Testis (tissue), 3 donors: Measurements from ENCODE around the gene TRIM32. TPM values are rescaled to one million over a fixed set of nuclear protein-coding genes. Genes with fewer than 3 reads are reported as not detected.

Source experiments
- DNase-seq: peaks from one replicate; pipeline ENCODE4 v3.0.0-alpha.2; 2019
- H3K27ac ChIP-seq, 2 donors: fragments of 200-600 bp; sonication (generic); one replicate each; pipeline ENCODE4 v1.5.1; 2019
- H3K27me3 ChIP-seq: fragments of 200-600 bp; sonication (generic); one replicate; pipeline ENCODE4 v1.5.1; 2019
- H3K36me3 ChIP-seq: fragments of 200-600 bp; sonication (generic); one replicate; pipeline ENCODE4 v1.5.1; 2017; ENCODE audit warnings: low read depth; ENCODE audit errors: missing control alignments
- H3K4me1 ChIP-seq: fragments of 200-600 bp; sonication (generic); one replicate; pipeline ENCODE4 v1.5.1; 2019
- H3K4me3 ChIP-seq, 2 donors: fragments of 200-600 bp; sonication (generic); one replicate each; pipeline ENCODE4 v1.5.1; 2017 to 2019
- H3K9me3 ChIP-seq: fragments of 200-600 bp; sonication (generic); one replicate; pipeline ENCODE4 v1.5.1; 2017
- POLR2A ChIP-seq: fragments of 450-650 bp; IDR thresholded peaks from one replicate; pipeline ENCODE4 v1.6.1; 2017; ENCODE audit warnings: antibody characterized with exemption, mild to moderate bottlenecking, moderate library complexity
- WGBS, 2 donors: methylation state at CpG; one replicate each; pipeline ENCODE4 v1.1.5; 2018; 5-methylcytosine and 5-hydroxymethylcytosine counted together
- intact Hi-C: fragments of 100-400 bp; cut with DNase I; formaldehyde crosslinking; loops from one replicate; pipeline ENCODE4 v1.15.1; 2023; ENCODE audit warnings: low total_unique reads
- polyA plus RNA-seq: library from polyadenylated mRNA; stranded (reverse); fragments of 350-450 nt; fragmentation: Illumina TruSeq; extraction: RNeasy Lipid Tissue Mini Kit (QIAGEN cat#74804); gene quantifications from one replicate; pipeline ENCODE4 v1.2.3, GENCODE V29; 2014; ENCODE audit warnings: low read depth, low replicate concordance; ENCODE audit not compliant: insufficient read depth
- total RNA-seq, 2 donors: library from RNA; depleted of rRNA; stranded (reverse); fragments of >200 nt; gene quantifications; one replicate each; pipeline ENCODE4 v1.2.3, GENCODE V29; 2016
- TF ChIP-seq, protein P1 (sequence below), 3 experiments: fragments of 450-650 bp in 2 of 3; fragments of 200-600 bp in 1 of 3; sonication (generic) in 1 of 3; IDR thresholded peaks; one replicate each; pipeline ENCODE4 v1.5.1; 2016 to 2019; ENCODE audit warnings: antibody characterized with exemption in 3 of 3, mild to moderate bottlenecking in 2 of 3, moderate library complexity in 1 of 3

Gene TRIM32
- total and polyA plus RNA-seq, 3 donors from 2014 or later, result 12.5 to 15.2 (median 12.6) TPM

DNA sequence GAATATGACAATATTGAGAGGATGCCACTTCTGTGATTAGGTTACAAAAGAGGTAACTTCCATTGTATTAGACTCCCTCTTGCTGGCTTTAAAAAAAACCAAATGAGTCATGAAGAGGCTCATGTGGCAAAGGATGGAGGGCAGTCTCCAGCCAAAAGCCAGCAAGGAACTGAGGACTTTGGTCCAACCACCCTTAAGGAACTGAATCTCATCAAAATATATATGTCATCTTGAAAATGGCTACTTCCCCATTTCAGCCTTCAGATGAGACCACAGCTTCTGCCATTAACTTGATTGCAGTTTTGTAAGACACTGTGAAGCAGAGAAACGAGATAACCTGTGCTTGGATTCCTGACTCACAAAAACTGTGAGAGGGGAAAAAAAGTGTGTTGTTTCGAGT, 15.5 kb upstream of the TRIM32 start:
- Histone ChIP-seq H3K27ac (no peak overlapping the region), H3K9me3 (no peaks in the 10 kb centered on the region), H3K36me3 (no peaks in the 10 kb centered on the region), H3K4me3 (no peak overlapping the region), H3K27me3 (no peaks in the 10 kb centered on the region), H3K4me1 (no peaks in the 10 kb centered on the region)
- intact Hi-C loops, result no loop called here
- 91% methylated on average over 2 of the region's 2 CpGs for WGBS, 2 donors
- TF ChIP-seq, protein P1, sequence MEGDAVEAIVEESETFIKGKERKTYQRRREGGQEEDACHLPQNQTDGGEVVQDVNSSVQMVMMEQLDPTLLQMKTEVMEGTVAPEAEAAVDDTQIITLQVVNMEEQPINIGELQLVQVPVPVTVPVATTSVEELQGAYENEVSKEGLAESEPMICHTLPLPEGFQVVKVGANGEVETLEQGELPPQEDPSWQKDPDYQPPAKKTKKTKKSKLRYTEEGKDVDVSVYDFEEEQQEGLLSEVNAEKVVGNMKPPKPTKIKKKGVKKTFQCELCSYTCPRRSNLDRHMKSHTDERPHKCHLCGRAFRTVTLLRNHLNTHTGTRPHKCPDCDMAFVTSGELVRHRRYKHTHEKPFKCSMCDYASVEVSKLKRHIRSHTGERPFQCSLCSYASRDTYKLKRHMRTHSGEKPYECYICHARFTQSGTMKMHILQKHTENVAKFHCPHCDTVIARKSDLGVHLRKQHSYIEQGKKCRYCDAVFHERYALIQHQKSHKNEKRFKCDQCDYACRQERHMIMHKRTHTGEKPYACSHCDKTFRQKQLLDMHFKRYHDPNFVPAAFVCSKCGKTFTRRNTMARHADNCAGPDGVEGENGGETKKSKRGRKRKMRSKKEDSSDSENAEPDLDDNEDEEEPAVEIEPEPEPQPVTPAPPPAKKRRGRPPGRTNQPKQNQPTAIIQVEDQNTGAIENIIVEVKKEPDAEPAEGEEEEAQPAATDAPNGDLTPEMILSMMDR (IDR thresholded peaks at IDR 0.05), result no peak
- no peak for TF ChIP-seq POLR2A
- no peak for DNase-seq

- no peak for DNase-seq
- Histone ChIP-seq H3K27me3 (no peaks in the 10 kb centered on the region), H3K27ac (no peak overlapping the region), H3K36me3 (no peaks in the 10 kb centered on the region), H3K4me3 (no peak overlapping the region), H3K9me3 (no peaks in the 10 kb centered on the region), H3K4me1 (no peaks in the 10 kb centered on the region)
- intact Hi-C loops, result no loop called here
- TF ChIP-seq, protein P1 (IDR thresholded peaks at IDR 0.05), result no peak
- TF ChIP-seq POLR2A, result no peak
- 62 to 94% methylated on average over 1 of the region's 1 CpG for WGBS, 2 donors
Observed at GRCh38 chr9:116673375-116673774, 13.7 kb upstream of the TRIM32 start.

GRCh38 chr9:116674210-116674980, 12.7 kb upstream of the TRIM32 start:
- no peak overlapping the region for H3K4me3 ChIP-seq
- TF ChIP-seq, protein P1 (IDR thresholded peaks at IDR 0.05), result no peak
- TF ChIP-seq POLR2A, result no peak
- WGBS, 2 donors, result 94 to 96% methylated on average over 5 of the region's 5 CpGs
- H3K9me3 ChIP-seq, result no peaks in the 10 kb centered on the region
- H3K27ac ChIP-seq, result no peak overlapping the region
- H3K36me3 ChIP-seq, result no peaks in the 10 kb centered on the region
- no peaks in the 10 kb centered on the region for H3K4me1 ChIP-seq
- no peak for DNase-seq
- no peaks in the 10 kb centered on the region for H3K27me3 ChIP-seq
- intact Hi-C loops, result no loop called here

- TF ChIP-seq POLR2A, result no peak
- TF ChIP-seq, protein P1 (IDR thresholded peaks at IDR 0.05), result no peak
Observed at GRCh38 chr9:116683535-116683934, 3.6 kb upstream of the TRIM32 start.

GRCh38 chr9:116685166-116685565, 1.9 kb upstream of the TRIM32 start:
- H3K36me3 ChIP-seq, result no peaks in the 10 kb centered on the region
- H3K4me1 ChIP-seq, result no peaks in the 10 kb centered on the region
- no peaks in the 10 kb centered on the region for H3K9me3 ChIP-seq
- no peaks in the 10 kb centered on the region for H3K27me3 ChIP-seq
- WGBS, 2 donors, result 81 to 87% methylated on average over 4 of the region's 4 CpGs
- TF ChIP-seq POLR2A, result no peak
- TF ChIP-seq, protein P1 (IDR thresholded peaks at IDR 0.05), result no peak
- intact Hi-C loops, result no loop called here
- no peak overlapping the region for H3K4me3 ChIP-seq
- no peak overlapping the region for H3K27ac ChIP-seq
- no peak for DNase-seq

More at GRCh38 chr9:116683535-116683934, 3.6 kb upstream of the TRIM32 start:
- intact Hi-C loops, result no loop called here
- H3K36me3 ChIP-seq, result no peaks in the 10 kb centered on the region
- no peak for DNase-seq
- H3K4me1 ChIP-seq, result no peaks in the 10 kb centered on the region
- H3K27me3 ChIP-seq, result no peaks in the 10 kb centered on the region
- no peaks in the 10 kb centered on the region for H3K9me3 ChIP-seq
- H3K27ac ChIP-seq, result no peak overlapping the region
- no peak overlapping the region for H3K4me3 ChIP-seq
